H9 (cell line): ENCODE results near the gene MAGOH. TPM values are rescaled to one million over a fixed set of nuclear protein-coding genes. Genes with fewer than 3 reads are reported as not detected.
"Not testable (repeated sequence)": the region's sequence is repeated elsewhere in the genome, so short reads cannot be mapped to it uniquely, and the experiment has no call there.

Experiments used
- DNase-seq: peaks from one replicate; pipeline ENCODE4 v3.0.0-alpha.2; 2017
- H2AFZ ChIP-seq: one replicate; pipeline ENCODE4 v1.6.1; 2013; ENCODE audit warnings: mild to moderate bottlenecking, low read length, control low read depth, moderate library complexity
- H2AK5ac ChIP-seq: 2 replicates; pipeline ENCODE4 v1.6.1; 2013; ENCODE audit warnings: low read length, control low read depth, mixed read lengths; ENCODE audit not compliant: insufficient read length
- H2BK120ac ChIP-seq: one replicate; pipeline ENCODE4 v1.6.1; 2013; ENCODE audit warnings: low read depth, mild to moderate bottlenecking, low read length, control low read depth, inconsistent platforms; ENCODE audit not compliant: poor library complexity, severe bottlenecking
- H2BK12ac ChIP-seq: 2 replicates; pipeline ENCODE4 v1.6.1; 2013; ENCODE audit warnings: low read length, control low read depth, mixed read lengths, low read depth; ENCODE audit not compliant: insufficient read length
- H2BK15ac ChIP-seq: 2 replicates; pipeline ENCODE4 v1.6.1; 2013; ENCODE audit warnings: low read depth, low read length, control low read depth
- H2BK20ac ChIP-seq: one replicate; pipeline ENCODE4 v1.6.1; 2013; ENCODE audit warnings: low read depth, mild to moderate bottlenecking, low read length, control low read depth, inconsistent platforms; ENCODE audit not compliant: poor library complexity, severe bottlenecking
- H2BK5ac ChIP-seq: 2 replicates; pipeline ENCODE4 v1.6.1; 2013; ENCODE audit warnings: low read length, control low read depth, mixed read lengths; ENCODE audit not compliant: insufficient read length
- H3K14ac ChIP-seq: 2 replicates; pipeline ENCODE4 v1.6.1; 2013; ENCODE audit warnings: low read length, control low read depth; ENCODE audit not compliant: insufficient read depth
- H3K18ac ChIP-seq: 2 replicates; pipeline ENCODE4 v1.6.1; 2013; ENCODE audit warnings: low read depth, mild to moderate bottlenecking, mixed read lengths, low read length, control low read depth; ENCODE audit not compliant: insufficient read length
- H3K23ac ChIP-seq: 2 replicates; pipeline ENCODE4 v1.6.1; 2013; ENCODE audit warnings: low read length, control low read depth, mixed read lengths, low read depth; ENCODE audit not compliant: insufficient read length
- H3K23me2 ChIP-seq: 2 replicates; pipeline ENCODE4 v1.6.1; 2013; ENCODE audit warnings: low read depth, mild to moderate bottlenecking, mixed read lengths, low read length, control low read depth; ENCODE audit not compliant: insufficient read length, poor library complexity, severe bottlenecking
- H3K27ac ChIP-seq: 2 replicates; pipeline ENCODE4 v1.5.1; 2013; ENCODE audit warnings: low read length, control low read depth, mixed read lengths, low read depth; ENCODE audit not compliant: insufficient read length
- H3K27me3 ChIP-seq: 2 replicates; pipeline ENCODE4 v1.6.1; 2013; ENCODE audit warnings: low read length, control low read depth, inconsistent platforms; ENCODE audit not compliant: insufficient read depth
- H3K4ac ChIP-seq: 2 replicates; pipeline ENCODE4 v1.6.1; 2013; ENCODE audit warnings: low read depth, mild to moderate bottlenecking, control low read depth, inconsistent platforms, low read length, moderate library complexity
- H3K4me1 ChIP-seq: 2 replicates; pipeline ENCODE4 v1.6.1; 2013; ENCODE audit warnings: low read length, control low read depth, inconsistent platforms; ENCODE audit not compliant: insufficient read depth
- H3K4me2 ChIP-seq: 2 replicates; pipeline ENCODE4 v1.6.1; 2013; ENCODE audit warnings: low read length, control low read depth, mixed read lengths; ENCODE audit not compliant: insufficient read length, insufficient read depth
- H3K56ac ChIP-seq: 2 replicates; pipeline ENCODE4 v1.6.1; 2013; ENCODE audit warnings: low read depth, mild to moderate bottlenecking, mixed read lengths, low read length, control low read depth; ENCODE audit not compliant: insufficient read length
- H3K79me1 ChIP-seq: 2 replicates; pipeline ENCODE4 v1.6.1; 2013; ENCODE audit warnings: low read depth, mild to moderate bottlenecking, moderate library complexity, low read length, control low read depth, inconsistent platforms; ENCODE audit not compliant: insufficient read depth, poor library complexity, severe bottlenecking
- H3K79me2 ChIP-seq: 2 replicates; pipeline ENCODE4 v1.6.1; 2013; ENCODE audit warnings: low read length, control low read depth, inconsistent platforms; ENCODE audit not compliant: insufficient read depth
- H3K9ac ChIP-seq: 2 replicates; pipeline ENCODE4 v1.6.1; 2013; ENCODE audit warnings: low read length, control low read depth, mixed read lengths; ENCODE audit not compliant: insufficient read length; ENCODE audit errors: extremely low read depth
- H3K9me3 ChIP-seq: one replicate; pipeline ENCODE4 v1.6.1; 2013; ENCODE audit warnings: low read depth, low read length, inconsistent platforms; ENCODE audit not compliant: control insufficient read depth
- H3T11ph ChIP-seq: one replicate; pipeline ENCODE4 v1.6.1; 2013; ENCODE audit warnings: mild to moderate bottlenecking, low read length, control low read depth, inconsistent platforms
- H4K20me1 ChIP-seq: one replicate; pipeline ENCODE4 v1.6.1; 2013; ENCODE audit not compliant: control insufficient read depth, insufficient read length, insufficient read depth
- H4K5ac ChIP-seq: 2 replicates; pipeline ENCODE4 v1.6.1; 2013; ENCODE audit warnings: low read depth, mild to moderate bottlenecking, mixed read lengths, low read length, control low read depth; ENCODE audit not compliant: insufficient read length
- H4K8ac ChIP-seq: replicated peaks from 2 replicates; pipeline ENCODE4 v1.6.1; 2013; ENCODE audit warnings: low read length, control low read depth, mixed read lengths, low read depth; ENCODE audit not compliant: insufficient read length
- H4K91ac ChIP-seq: 2 replicates; pipeline ENCODE4 v1.6.1; 2013; ENCODE audit warnings: low read depth, mild to moderate bottlenecking, moderate library complexity, mixed read lengths, low read length, control low read depth; ENCODE audit not compliant: insufficient read length
- H3K27ac Mint-ChIP-seq, 3 experiments: 2 replicates in 2 of 3; 3 replicates in 1 of 3; pipeline ENCODE4 v1.8.0; 2020 to 2021; ENCODE audit warnings: mixed read lengths in 3 of 3, mild to moderate bottlenecking in 1 of 3, moderate library complexity in 1 of 3
- H3K27me3 Mint-ChIP-seq: 2 replicates; pipeline ENCODE4 v1.8.0; 2021; ENCODE audit warnings: low read depth, mild to moderate bottlenecking, moderate library complexity, mixed read lengths
- H3K36me3 Mint-ChIP-seq, 3 experiments: 2 replicates in 2 of 3; 3 replicates in 1 of 3; pipeline ENCODE4 v1.8.0; 2020 to 2021; ENCODE audit warnings: low read depth in 3 of 3, mixed read lengths in 3 of 3; ENCODE audit not compliant: insufficient read depth in 1 of 3
- H3K4me1 Mint-ChIP-seq, 2 experiments: 2 replicates each; pipeline ENCODE4 v1.8.0; 2020; ENCODE audit warnings: mixed read lengths in 2 of 2
- H3K4me3 Mint-ChIP-seq, 2 experiments: 2 replicates in 1 of 2; 3 replicates in 1 of 2; pipeline ENCODE4 v1.8.0; 2020 to 2021; ENCODE audit warnings: mild to moderate bottlenecking in 2 of 2, mixed read lengths in 2 of 2, moderate library complexity in 1 of 2
- H3K9me3 Mint-ChIP-seq, 2 experiments: 2 replicates in 1 of 2; 3 replicates in 1 of 2; pipeline ENCODE4 v1.8.0; 2020; ENCODE audit warnings: mild to moderate bottlenecking in 2 of 2, mixed read lengths in 2 of 2, moderate library complexity in 1 of 2
- CTCF ChIP-seq: fragments of 200-600 bp; sonication (generic); conservative IDR thresholded peaks from 3 replicates; pipeline ENCODE4 v1.8.0; 2021; ENCODE audit warnings: antibody characterized with exemption, mild to moderate bottlenecking
- WGBS: extraction: QIAGEN DNeasy Blood & Tissue Kit; methylation state at CpG from one replicate; pipeline ENCODE4 v1.1.7; 2013; ENCODE audit warnings: missing lambda C conversion rate, low lambda C conversion rate, mixed read lengths; ENCODE audit not compliant: insufficient read length; ENCODE audit errors: extremely low coverage; 5-methylcytosine and 5-hydroxymethylcytosine counted together
- total RNA-seq: library from RNA; stranded (reverse); gene quantifications from 2 replicates; pipeline ENCODE4 v1.2.1, GENCODE V29; 2021

The MAGOH gene
- total RNA-seq, 1 experiment from 2014 or later: 81.2 TPM

- peak; percentile 2; the same call in 2 of the 3 replicates for TF ChIP-seq CTCF
- H4K20me1 ChIP-seq, H2BK20ac ChIP-seq, H2BK120ac ChIP-seq, H4K91ac ChIP-seq, H2BK15ac ChIP-seq, DNase-seq, H3K79me1 ChIP-seq, H3K27ac Mint-ChIP-seq, H3K14ac ChIP-seq, H3K9ac ChIP-seq, H3K27me3 Mint-ChIP-seq, H3K9me3 Mint-ChIP-seq, H3K23me2 ChIP-seq, H3K4me3 Mint-ChIP-seq, H3K4ac ChIP-seq, H3K27me3 ChIP-seq, H3K27ac ChIP-seq, H3K56ac ChIP-seq, H3K18ac ChIP-seq, H2BK5ac ChIP-seq, H3K9me3 ChIP-seq, H3K36me3 Mint-ChIP-seq, H3T11ph ChIP-seq, H3K4me2 ChIP-seq, H3K4me1 ChIP-seq, H4K5ac ChIP-seq, H3K23ac ChIP-seq, H2AK5ac ChIP-seq, H2BK12ac ChIP-seq, H3K79me2 ChIP-seq, H2AFZ ChIP-seq, H4K8ac ChIP-seq: not testable (repeated sequence)
- peaks cover 9 to 14% of the 10 kb centered on the region in 2 experiments for H3K4me1 Mint-ChIP-seq
- no CpG with 5 or more reads among the region's 2 CpGs for WGBS
Measured at GRCh38 chr1:53185955-53186297, 52.4 kb downstream of the MAGOH start.
